GM18517 (cell line): ENCODE data around the gene MFAP3L.

Experiments used
- ATAC-seq: cut with Tn5 transposase; IDR thresholded peaks from one replicate; pipeline ENCODE4 v1.9.1; 2021; ENCODE audit warnings: mild to moderate bottlenecking, moderate library complexity; ENCODE audit not compliant: unreplicated experiment

Gene MFAP3L

GRCh38 chr4:170025523-170026252 is 507 bp downstream of the MFAP3L start:
- ATAC-seq = no peak

DNA sequence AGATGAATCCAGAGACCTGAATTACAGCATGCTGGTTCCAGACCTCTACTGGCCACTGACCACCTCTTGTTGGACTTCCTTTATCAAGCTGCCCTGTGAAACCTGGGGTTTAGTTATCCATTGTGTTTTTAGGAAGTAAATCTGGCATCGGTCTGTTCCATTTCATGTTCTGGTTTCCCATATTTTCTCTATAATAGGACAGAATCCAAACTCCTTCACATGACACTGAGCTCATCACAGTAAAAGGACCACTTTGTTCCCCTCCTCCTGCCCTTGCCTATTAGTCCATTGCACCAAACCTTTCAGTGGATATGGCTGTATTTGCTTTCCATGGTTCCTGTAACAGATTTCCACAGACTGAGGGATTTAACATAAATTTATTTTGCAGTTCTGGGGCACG is 4.0 kb downstream of the MFAP3L start:
- ATAC-seq = no peak

- ATAC-seq = no peak
Observed at GRCh38 chr4:170017252-170017651, 8.9 kb downstream of the MFAP3L start.

DNA sequence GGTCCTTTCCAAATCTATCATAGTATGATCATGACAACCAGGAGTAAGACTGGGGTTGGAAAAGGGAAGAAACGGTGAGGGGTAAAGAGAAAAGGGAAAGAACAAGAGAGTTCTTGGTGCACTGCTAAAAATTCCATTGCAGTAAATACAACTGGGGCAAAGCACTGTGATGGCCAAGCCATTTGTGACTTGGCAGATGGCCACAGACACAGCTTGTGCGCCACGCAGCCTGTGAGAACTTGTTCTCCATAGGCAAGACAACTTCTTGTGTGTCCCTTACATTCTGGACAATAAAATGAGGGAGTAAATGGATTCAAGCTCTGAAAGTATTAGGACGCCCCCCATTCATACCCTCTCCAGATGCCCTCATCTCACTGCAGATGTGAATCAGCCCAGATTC is 10.9 kb downstream of the MFAP3L start:
- no peak for ATAC-seq

GRCh38 chr4:170014359-170015011 is 11.7 kb downstream of the MFAP3L start:
- ATAC-seq = no peak

- no peak for ATAC-seq
Observed at GRCh38 chr4:170012629-170012958, 13.6 kb downstream of the MFAP3L start.

DNA sequence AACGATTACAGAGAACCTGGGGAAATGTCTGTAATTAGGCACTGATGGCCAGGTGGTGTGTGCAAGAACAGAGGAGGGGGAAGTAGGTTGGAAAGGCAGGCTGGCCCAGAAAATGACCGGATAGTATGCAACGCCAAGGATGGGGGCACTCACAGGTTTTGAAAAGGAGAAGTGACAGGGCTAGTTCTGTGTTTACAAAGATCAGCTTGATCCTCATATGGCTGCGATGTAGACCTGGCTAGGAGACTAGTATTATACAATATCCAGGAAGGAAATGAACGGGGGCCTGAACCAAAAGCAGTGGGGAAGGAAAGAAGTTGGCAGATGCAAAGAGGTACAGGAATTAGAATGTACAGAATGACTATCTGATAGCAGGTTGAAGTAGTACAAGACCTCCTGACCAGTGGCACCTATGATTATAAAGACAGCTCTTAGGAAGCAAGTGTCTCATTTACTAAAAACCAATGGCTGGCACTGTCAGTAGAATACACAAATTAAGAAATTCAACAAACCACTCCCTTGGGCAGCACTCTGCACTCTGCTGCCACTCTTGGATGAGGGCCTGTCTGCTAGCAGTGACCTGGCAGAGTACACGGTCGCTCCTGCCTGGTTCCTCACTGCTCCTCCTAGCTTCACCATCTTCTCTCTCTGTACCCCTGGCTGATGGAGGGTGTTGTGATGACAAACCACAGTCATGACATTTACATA is 14.1 kb downstream of the MFAP3L start:
- no peak for ATAC-seq

GRCh38 chr4:170009291-170009690 is 16.9 kb downstream of the MFAP3L start:
- ATAC-seq = no peak

- ATAC-seq = no peak
Observed at GRCh38 chr4:170008801-170009200, 17.4 kb downstream of the MFAP3L start.

- no peak for ATAC-seq
Observed at GRCh38 chr4:170008371-170008770, 17.8 kb downstream of the MFAP3L start.

DNA sequence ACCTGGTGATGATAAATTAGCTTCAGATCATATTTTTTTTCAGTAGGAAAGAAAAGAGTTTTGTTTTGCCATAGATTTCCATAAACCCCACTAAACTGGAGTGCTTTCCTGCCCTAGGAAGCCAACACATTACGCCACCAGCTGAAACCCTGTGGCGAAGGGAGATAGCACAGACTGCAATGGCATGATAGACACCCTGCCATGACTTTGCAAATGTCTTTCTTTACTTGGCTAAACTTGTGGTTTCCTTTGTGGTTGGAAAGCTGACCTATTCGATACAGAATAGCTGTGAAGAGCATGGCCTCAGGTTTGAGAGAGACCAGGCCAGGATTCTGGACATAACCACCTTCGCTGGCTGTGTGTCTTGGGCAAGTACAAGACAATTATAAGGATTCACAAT is 19.1 kb downstream of the MFAP3L start:
- no peak for ATAC-seq

- ATAC-seq = no peak
Observed at GRCh38 chr4:170005472-170005871, 20.7 kb downstream of the MFAP3L start.

- ATAC-seq = no peak
Observed at GRCh38 chr4:170004651-170005295, 21.4 kb downstream of the MFAP3L start.

DNA sequence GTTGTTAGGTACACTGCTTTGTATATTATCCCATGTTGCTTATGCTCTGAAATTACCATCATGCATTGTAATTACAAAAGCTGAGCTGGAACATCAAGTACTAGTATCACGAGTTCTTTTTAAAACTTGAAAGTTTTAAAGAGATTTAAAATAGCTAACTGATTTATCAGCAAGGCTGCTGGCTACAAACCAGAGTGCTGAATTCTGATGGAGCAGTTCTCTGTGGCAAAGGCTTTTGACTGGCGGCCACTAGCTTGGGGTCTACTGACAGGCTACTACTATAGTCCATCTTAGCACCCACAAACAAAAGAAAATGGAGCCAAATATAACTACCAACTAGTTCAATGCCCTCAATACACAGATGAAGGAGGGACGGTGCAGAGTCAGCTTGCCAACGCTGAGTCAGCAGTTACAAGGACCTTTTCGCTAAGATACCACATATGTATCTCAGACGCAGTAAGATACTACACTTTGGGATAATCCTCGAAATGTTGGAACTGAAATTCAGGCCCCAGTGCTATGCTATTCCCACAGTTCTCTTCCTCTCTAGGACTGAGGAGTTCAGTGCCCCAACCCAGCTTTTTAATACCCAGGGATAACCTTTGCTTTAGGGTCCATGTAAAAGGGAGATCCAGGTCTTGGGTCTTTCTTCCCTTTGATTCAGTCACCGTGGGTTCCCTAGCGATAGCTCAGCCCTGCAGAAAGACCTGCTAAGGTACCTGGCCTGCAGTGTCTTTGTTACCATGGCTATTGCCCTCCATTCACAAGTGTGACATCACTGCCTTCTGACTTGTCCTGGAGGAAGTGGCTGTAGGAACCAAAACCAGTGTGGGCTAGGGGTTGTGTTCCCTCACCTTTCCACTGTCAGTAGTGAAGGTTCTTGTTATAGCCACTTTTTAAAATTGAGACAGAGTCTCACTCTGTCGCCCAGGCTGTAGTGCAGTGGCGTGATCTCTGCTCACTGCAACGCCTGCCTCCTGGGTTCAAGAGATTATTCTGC is 22.8 kb downstream of the MFAP3L start:
- no peak for ATAC-seq

GRCh38 chr4:170001745-170002267 is 24.4 kb downstream of the MFAP3L start:
- no peak for ATAC-seq

DNA sequence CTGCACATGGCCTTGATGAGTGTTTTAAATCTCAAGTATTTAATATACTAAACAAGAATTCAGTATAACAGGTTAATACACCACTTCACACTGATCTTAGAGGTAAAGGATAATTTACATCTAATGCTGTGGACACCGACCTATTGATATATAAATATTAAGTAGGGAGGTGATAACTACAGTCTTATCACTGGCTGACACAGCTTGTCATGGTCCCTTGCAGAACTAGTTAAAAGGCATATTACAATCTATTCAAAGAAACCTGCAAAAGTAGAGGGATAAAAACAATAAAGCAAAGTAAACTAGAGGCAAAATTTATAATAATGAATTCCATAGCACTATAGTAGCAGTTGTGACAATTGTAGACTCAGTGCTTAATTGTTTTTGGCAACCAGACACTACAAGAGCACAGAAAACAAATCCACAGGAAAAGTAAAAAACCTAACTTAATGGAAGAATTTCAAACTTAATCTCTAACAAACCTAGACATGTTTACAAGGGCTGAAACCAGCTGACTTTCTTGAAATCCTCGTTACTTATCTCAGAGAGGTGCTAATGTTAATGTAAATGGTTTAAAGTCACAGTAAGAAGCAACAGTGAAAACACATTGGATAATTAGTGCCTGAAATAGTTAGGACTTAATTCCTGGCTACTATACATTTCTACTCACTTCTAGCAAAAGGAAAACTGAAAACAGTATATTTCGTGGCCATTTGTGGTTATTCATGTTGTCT is 25.0 kb downstream of the MFAP3L start:
- no peak for ATAC-seq

- ATAC-seq = no peak
Observed at GRCh38 chr4:169999923-170000322, 26.3 kb downstream of the MFAP3L start.

GRCh38 chr4:169998981-169999380 is 27.2 kb downstream of the MFAP3L start:
- no peak for ATAC-seq

- ATAC-seq = no peak
Observed at GRCh38 chr4:169996379-169997240, 29.6 kb downstream of the MFAP3L start.
